DOHH2 (cell line): ENCODE data around the gene WDR89.

ENCODE experiments used
- CTCF ChIP-seq: fragments of 200-600 bp; sonication (generic); IDR thresholded peaks from one replicate; pipeline ENCODE4 v1.5.1; 2014; ENCODE audit warnings: antibody characterized with exemption, mild to moderate bottlenecking, low read depth, low read length; ENCODE audit not compliant: poor library complexity, severe bottlenecking
- EZH2phosphoT487 ChIP-seq: fragments of 200-600 bp; sonication (generic); IDR thresholded peaks from 2 replicates; pipeline ENCODE4 v1.6.1; 2017; ENCODE audit warnings: borderline replicate concordance, mild to moderate bottlenecking, antibody characterized with exemption, low read length, moderate library complexity, mixed read lengths

GRCh38 chr14:63638493-63638892, 3.2 kb downstream of the WDR89 start:
- TF ChIP-seq CTCF, result no peak
- no peak for TF ChIP-seq EZH2phosphoT487
